ENCODE results near the gene LARP7. TPM values are rescaled to one million over a fixed set of nuclear protein-coding genes. Genes with fewer than 3 reads are reported as not detected.
"Not testable (repeated sequence)": the region's sequence is repeated elsewhere in the genome, so short reads cannot be mapped to it uniquely, and the experiment has no call there.

Gene LARP7
- total RNA-seq, 1 donor from 2014 or later, result 34.9 TPM

DNA sequence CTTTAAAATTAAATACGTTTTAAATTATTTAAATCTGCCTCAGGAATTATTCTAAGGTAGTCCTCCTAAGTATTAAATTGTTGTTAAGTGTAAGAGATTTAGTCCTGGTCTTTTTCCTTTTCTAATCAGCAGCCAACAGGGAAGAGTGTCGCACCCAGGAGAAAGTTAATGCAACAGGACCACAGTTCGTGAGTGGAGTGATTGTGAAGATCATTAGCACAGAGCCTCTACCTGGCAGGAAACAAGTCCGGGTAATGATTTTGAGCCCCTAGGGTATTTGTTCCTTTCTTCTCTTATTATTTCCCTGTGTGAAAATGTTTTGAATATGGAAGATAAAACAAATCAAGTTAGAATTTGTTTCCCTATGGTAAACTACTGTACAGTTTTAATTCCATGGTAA, 13.4 kb downstream of the LARP7 start:
- no peak for DNase-seq (ENCODE audit: low spot score)

DNA sequence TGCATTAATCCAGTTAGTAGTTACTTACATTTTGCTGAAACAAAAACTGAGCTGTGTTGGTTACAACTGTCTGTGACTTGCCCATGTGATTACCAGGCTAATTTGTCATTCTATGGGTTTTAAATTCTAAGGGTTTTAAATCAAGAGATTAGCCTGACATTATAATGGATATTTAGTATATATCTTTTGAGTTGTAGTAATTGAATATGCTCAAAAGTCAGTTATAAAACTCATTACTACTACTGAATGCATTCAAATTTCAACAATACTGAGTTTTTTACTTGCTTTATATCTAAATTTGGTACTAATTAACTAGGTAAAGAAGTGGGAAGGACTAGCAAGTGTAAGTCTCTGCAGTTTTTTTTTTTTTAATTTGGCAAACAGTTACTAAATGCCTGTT, 14.7 kb downstream of the LARP7 start:
- no peak for DNase-seq (ENCODE audit: low spot score)

DNA sequence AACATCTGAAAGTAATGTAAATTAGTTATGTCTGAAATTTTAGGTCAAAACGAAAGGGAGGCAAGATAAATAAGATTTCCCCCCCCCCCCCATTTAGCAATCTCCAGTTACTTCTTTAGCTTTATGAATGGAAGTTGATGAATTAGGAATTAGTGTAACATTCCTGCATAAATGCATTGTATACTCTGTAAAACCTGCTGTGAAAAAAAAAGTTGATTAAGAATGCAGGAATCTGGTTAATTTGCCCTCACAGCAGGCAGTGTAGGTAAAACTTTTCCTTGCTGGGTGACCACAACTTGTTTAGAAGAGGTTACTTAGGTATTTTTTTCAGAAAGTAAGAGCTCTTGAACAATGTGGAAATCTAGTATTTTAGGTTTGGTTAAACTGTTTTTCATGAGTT, 15.3 kb downstream of the LARP7 start:
- no peak for DNase-seq (ENCODE audit: low spot score)

DNA sequence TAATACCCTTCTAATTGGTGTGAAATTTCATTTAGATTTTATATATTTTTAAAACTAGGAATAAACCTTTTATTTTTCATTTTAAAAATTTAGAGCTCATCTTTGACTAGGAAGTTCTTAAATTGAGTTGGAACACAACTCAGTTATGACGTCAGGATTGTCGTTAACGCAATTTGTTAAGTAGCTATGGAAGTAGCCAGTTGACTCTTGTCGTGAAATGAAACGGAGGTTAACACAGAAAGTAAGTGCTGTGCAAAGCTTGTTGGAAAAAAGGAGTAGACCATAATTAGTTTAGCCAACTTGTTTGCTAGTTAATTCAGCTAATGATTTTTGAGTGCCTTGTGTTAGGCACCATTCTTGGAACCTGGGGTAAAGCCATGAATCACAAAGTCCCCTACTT, 18.3 kb downstream of the LARP7 start:
- no peak for DNase-seq (ENCODE audit: low spot score)

DNA sequence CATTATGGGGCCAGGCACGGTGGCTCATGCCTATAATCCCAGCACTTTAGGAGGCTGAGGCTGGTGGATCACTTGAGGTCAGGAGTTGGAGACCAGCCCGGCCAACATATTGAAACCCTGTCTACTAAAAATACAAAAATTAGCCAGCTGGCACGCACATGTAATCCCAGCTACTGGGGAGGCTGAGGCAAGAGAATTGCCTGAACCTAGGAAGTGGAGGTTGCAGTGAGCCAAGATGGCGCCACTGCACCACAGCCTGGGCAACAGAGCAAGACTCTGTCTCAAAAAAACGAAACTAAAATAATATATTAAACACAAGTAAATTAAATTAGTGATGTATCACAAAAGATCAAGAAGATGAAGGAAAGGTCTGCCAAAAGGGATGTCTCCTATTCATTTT, 19.2 kb downstream of the LARP7 start:
- not testable (repeated sequence) for DNase-seq (ENCODE audit: low spot score)

DNA sequence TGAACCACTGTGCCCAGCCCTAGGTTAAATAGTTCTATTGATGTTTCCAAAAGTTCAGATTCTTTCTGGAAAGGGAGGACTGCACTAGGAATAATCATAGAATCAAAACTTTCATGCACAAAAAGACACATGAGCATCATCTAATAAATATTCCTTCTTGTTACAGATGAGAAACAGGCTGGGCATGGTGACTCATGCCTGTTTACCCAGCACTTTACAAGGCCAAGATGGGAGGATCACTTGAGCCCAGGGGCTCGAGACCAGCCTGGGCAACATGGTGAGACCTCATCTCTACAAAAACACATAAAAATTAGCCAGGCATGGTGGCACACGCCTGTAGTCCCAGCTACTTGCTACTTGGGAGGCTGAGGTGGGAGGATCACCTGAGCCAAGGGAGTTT, 27.7 kb downstream of the LARP7 start:
- DNase-seq (ENCODE audit: low spot score), result no peak

DNA sequence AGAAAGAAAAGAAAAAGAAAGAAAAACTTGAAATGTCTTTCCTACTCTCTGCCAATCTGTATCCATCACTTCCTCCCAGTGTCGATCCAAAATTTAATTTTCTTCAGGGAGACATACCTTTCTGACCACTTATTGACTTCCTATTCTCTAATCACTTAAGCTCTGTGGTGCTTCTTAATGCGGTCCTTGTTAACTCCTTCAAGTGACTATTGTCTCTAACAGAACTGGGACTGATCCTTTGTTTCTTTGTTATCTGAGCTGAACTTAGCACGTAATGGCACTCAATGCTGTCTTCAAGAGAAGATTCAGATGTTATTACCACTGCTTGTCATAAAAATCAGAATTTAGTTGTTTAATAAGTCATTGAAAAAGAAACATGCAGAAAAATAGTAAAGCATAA, 31.2 kb downstream of the LARP7 start:
- DNase-seq (ENCODE audit: low spot score), result no peak

DNA sequence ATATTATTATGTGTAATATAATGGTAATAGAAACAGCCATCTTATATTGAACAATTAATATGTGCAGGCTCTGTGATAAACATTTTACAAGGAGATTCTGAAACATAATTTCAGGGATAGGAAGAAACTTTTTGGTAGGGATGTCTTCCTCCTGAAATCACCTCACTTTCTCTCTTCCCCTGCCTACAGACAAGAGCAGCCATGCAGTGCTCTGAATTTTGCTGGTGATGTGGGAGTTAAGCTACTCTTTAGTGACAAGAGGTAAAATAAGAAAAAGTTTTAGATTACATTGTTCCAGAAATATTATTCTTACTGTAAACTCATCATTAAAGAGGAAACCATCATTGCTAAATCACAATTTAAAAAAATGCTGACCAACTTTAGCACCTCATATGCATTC, 36.1 kb downstream of the LARP7 start:
- no peak for DNase-seq (ENCODE audit: low spot score)

DNA sequence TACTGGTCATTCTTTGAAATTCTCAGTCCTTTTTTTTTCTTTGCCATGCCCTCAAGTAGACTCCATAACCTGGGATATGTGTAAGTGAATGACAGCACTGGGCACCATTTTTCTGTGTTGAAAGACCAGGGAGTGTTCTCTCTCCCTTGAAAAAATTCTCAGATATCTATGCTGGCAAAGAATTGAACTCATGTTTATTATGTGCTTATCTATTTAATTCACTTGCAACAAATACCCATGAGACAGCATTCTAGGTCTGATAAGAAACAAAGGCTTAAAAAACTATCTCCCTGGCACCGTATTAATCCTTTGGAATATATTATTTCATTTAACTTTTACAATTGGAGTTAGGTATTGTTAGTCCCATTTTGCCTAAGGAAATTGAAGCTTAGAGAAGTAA, 36.7 kb downstream of the LARP7 start:
- DNase-seq (ENCODE audit: low spot score), result no peak

DNA sequence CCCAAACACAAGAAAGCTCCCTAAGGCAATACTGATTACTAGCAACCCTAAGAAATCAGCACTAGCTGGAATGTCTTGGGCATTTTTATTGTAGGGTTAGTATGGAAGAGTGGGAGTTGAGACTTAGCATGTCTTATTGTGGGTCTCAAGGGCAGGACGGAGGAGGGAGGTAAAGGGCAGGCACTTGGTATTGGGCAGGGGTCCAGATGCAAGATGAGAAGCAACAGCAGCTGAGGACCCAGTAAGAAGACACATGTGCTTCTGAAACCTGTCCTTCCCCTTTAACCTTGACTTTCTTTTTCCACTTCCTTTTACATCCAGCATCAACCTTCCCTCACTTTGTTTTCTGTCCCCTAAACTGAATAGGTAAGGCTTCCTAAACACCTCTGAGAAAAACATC, 37.4 kb downstream of the LARP7 start:
- no peak for DNase-seq (ENCODE audit: low spot score)

DNA sequence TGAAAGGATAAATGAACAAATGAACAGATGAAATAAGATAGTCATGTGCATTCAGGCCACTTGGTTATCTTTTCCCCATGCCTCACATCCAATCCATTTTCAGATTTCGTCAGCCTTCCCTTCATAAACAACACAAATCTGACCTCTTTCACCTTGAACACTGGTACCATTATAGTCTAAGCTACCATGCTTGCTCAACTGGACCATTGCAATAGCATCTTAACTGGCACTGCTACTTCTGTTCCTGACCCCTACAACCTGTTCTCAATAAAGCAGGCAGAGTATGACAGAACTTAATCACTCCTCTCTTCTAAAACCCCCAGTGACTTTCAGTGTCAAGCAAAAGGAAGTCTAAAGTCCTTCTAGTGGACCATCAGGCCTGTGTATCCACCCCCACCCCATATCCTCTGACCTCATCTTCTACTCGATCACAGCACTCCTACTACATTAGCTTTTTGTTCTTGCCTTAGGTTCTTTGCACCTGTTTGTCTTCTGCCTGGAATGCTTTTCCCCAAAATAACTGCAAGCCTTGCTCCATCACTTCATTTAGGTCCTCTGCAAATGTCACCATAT, 40.7 kb downstream of the LARP7 start:
- DNase-seq (ENCODE audit: low spot score), result no peak

DNA sequence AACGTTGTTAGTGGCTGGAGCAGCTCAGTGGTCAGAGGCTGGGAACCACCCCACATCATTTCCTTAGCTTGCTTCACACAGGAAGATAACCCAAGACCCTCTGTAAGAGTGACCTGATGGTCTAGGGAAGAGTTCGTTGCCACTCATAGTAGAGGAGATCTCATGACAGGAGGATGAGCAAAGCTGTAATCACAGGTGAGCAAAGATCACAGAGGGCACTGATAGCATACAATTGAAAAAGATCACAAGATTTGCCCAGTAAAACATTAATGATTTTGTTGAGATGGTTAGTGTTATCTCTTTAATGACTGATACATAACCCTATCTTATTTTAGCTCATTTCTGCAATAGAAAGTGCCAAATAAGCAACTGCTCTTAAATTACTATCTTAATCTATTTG, 44.1 kb downstream of the LARP7 start:
- no peak for DNase-seq (ENCODE audit: low spot score)

DNA sequence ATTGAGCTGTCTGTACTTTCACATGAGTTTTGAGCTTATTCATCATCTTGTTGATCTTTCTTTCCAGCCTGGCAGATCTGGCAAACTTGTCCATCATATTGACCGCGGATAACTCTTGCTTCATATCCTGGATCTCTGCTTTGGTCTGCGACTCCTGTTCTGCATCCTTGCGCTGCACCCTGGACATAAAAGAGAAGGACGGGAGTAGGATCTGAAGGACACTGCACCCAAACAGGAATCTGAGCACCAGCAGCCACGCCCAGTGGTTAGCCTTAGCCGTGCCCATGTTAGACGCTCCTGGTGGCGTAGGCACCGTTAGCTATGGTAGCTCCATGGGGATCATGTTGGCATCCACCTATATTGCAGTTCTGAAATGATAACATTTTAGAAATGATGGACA, 56.6 kb downstream of the LARP7 start:
- no peak for DNase-seq (ENCODE audit: low spot score)

DNA sequence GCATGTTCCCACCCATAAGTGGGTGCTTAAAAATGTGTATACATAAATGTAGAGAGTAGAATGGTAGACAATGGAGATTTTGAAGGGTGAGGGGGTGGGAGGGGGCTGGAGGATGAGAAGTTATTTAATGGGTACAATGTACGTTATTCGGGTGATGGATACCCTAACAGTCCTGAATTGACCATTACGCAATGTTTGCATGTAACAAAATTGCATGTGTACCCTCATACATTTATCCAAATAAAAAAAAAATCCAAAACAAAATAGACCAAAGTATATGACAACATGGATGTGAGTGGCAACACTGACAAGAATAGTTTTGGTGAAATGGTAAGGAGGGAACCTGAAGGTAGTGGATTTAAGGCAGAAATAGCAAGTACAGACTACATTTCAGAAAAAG, 63.7 kb downstream of the LARP7 start:
- DNase-seq (ENCODE audit: low spot score), result no peak

DNA sequence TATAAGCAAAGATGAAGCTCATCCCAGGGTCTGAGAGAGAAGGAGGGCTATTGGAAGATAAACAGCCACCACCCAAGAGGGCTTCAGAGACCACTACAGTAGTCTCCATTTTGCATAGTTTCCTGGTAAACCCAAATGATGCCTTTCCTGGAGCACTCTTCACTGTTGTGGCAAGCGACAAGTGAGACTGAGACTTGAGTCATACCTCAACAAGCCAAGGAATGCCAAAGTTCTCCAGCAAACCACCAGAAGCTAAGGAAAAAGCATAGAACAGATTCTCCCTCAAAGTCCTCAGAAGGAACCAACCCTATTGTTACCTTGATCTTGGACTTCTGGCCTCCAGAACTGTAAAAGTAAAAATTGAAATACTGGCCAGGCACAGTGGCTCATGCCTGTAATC, 65.9 kb downstream of the LARP7 start:
- no peak for DNase-seq (ENCODE audit: low spot score)

DNA sequence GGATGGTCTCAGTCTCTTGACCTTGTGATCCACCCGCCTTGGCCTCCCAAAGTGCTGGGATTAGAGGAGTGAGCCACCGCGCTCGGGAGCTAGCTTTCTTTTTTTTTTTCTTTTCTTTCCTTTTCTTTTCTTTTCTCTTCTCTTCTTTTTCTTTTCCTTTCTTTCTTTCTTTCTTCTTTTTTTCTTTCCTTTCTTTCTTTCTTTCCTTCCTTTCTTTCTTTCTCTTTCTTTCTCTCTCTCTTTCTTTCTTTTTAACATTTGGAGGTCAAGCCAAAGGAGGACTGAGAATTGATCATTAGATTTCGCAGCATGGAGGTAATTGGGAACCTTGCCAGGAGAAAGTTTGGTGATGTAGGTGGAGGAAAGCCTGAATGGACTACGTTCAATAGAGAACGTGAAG, 67.4 kb downstream of the LARP7 start:
- no peak for DNase-seq (ENCODE audit: low spot score)

DNA sequence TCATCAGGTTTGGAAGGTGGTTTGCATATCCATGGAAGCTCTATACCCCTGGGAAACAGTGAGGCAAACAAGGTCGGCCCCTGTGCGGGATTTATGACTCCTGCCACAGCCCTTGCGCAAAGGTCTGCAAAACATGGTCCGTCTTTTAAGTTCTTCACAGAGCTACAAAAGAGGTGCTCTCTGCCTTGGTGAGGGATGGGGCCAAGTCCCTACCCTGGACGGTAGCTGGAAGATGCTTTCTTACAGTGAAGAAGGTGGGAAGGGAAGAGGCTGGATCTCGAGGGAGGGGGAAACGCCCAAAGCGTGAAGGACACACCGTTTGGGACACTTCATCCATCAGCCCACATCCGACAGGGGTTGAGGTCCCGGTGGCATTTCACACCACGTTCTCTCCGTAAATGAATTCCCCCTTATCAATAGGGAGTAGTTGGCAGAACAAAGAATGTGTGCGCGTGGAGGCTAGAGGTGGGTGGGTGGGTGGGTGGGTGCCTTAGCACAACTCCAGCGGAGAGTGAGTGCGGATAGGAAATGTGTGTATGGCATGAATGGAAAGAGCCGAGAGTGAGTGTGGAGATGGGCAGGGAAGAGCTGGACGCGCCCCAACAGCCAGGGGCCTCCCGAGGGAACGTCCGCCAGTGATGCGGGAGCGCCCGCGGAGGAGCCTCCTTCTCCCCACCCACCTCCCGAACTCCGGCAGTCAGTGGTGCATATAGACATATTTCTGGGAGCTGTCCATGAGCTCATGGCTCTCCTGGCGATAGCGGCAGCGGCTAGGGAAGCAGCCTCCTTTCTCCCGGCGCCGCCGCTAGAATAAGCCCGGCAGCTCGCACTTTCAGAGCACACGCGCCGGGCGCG, 68.3 kb downstream of the LARP7 start:
- DNase-seq (ENCODE audit: low spot score), result peak; percentile 14

DNA sequence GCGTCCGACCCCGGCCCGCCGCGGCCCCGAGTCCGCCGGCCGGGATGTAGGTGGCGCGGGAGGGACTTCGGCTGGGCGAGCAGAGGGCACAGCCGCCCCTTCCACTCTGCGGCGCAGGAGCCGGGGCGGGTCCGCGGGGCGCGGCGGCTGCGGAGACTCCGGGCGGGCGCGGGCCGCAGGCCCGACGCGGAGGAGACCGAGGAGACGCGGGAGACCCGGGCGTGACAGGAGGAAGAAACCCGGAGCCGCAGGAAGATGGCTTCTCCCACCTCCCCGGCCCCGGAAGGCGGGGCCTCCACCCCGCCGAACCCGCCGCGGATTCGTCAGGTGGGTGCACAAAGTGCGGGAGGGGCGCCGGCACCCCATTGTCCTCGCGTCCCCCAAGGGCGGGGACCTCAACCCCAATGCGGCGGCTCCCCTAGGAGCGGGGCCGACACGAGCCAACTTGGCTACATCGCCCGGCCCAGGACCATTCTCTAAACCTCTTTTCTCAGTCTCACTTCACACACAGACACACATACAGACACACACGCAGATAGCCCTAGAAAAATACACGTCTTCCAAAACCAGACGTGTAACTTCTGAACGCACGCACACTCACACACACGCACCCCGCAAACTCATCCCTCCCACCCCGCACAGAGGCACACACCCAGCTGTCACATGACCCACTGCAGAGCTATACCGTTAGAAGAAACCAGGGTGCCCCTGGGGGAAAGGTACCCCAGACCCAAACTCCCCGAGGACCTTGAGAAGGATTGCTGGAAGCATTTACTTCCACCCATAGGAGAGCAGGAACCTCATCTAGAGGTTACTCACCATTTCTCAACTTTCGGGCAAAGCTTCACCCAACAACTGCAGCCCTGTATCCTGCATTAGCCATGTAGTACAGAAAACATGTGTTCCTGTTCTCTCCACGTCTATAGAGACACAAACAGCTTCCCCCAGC, 69.2 kb downstream of the LARP7 start:
- DNase-seq (ENCODE audit: low spot score), result not testable (repeated sequence)

DNA sequence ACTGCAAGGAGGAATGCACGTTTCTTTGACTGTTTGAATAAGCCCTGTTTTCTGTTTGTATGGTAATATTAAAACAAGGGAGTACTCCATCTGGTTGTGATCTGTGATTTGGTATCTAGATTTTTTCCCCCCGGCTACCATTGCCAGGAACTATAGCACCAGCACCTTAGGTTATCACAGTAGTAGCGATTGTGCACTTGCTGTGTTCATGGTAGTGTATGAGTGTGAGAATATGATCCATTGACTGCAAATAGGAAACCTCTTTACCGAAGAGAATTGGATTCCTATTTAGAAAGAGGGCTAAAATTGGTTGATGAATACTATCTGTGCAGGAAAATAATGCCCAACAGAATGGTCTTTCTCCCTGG, 69.9 kb downstream of the LARP7 start:
- no peak for DNase-seq (ENCODE audit: low spot score)
